K562 (cell line): Measurements from ENCODE around the gene SFSWAP. TPM values are rescaled to one million over a fixed set of nuclear protein-coding genes. Genes with fewer than 3 reads are reported as not detected.
A peak's percentile ranks its signal among the peaks of the same experiment; 100 is the strongest.

ENCODE experiments used
- ATAC-seq: fragments of 200-7000 bp; cut with Tn5 transposase; 3 replicates; pipeline ENCODE4 v1.9.1; 2020; ENCODE audit warnings: moderate library complexity
- BruUV-seq: library from RNA; stranded (reverse); fragments of 400-500 nt; replicated peaks from 2 replicates; lab custom pipeline; 2021; lab: Mats Ljungman, UMichigan
- CTCF ChIA-PET: fragments of 300-600 bp; formaldehyde crosslinking; extraction: SDS; loops from one replicate; lab custom pipeline; 2021; ENCODE audit warnings: low intra/inter-chr PET ratio; lab: Yijun Ruan, JAX
- POLR2A ChIA-PET: fragments of 300-600, 350-650 bp; sonication (Branson Sonifier 250); formaldehyde crosslinking; extraction: SDS; loops from one replicate; lab custom pipeline; 2021; ENCODE audit warnings: antibody characterized with exemption, inconsistent platforms; lab: Yijun Ruan, JAX
- DNase-seq, 4 experiments: peaks; one replicate each; pipeline versions ENCODE4 v3.0.0 to v3.0.0-alpha.2; 2011 to 2018; ENCODE audit warnings: low spot score in 3 of 4, mixed read lengths in 3 of 4; ENCODE audit errors: extremely low read depth in 1 of 4
- FAIRE-seq: peaks from 2 replicates; lab custom pipeline; 2011; peaks lifted over from hg19 to GRCh38; lab: Jason Lieb, UNC
- H2AFZ ChIP-seq: 2 replicates; pipeline ENCODE4 v1.6.0; 2011; ENCODE audit warnings: low read depth, low read length, control low read depth, inconsistent platforms
- H3K27ac ChIP-seq: fragments of 200-600 bp; 3 replicates; pipeline ENCODE4 v1.8.0; 2011; ENCODE audit warnings: low read depth, mild to moderate bottlenecking, control low read depth, inconsistent platforms, low read length, moderate library complexity, mixed read lengths; ENCODE audit errors: extremely low read depth
- H3K27me3 ChIP-seq, 2 experiments: fragments of 300-600 bp in 1 of 2; 2 replicates in 1 of 2; 3 replicates in 1 of 2; pipeline versions ENCODE4 v1.6.0 to v1.8.0; 2011; ENCODE audit warnings: inconsistent platforms in 2 of 2, low read length in 2 of 2, mild to moderate bottlenecking in 1 of 2, mixed read lengths in 1 of 2, moderate library complexity in 1 of 2; ENCODE audit not compliant: control insufficient read depth in 2 of 2, insufficient read depth in 2 of 2
- H3K36me3 ChIP-seq: fragments of 300-600 bp; 3 replicates; pipeline ENCODE4 v1.8.0; 2011; ENCODE audit warnings: mild to moderate bottlenecking, low read length, inconsistent platforms; ENCODE audit not compliant: control insufficient read depth, insufficient read depth
- H3K4me1 ChIP-seq, 2 experiments: fragments of 200-600 bp in 1 of 2; replicated peaks in 1 of 2; 2 replicates in 1 of 2; 3 replicates in 1 of 2; pipeline versions ENCODE4 v1.5.1 to v1.8.0; 2011; ENCODE audit warnings: inconsistent platforms in 2 of 2, low read length in 2 of 2, mild to moderate bottlenecking in 1 of 2, mixed read lengths in 1 of 2, moderate library complexity in 1 of 2; ENCODE audit not compliant: control insufficient read depth in 2 of 2, insufficient read depth in 2 of 2
- H3K4me2 ChIP-seq: 2 replicates; pipeline ENCODE4 v1.6.1; 2011; ENCODE audit warnings: low read length, control low read depth, inconsistent platforms, mixed read lengths; ENCODE audit not compliant: insufficient read depth
- H3K4me3 ChIP-seq: fragments of 200-600 bp; sonication (generic), shearing (Covaris generic); 2 replicates; pipeline ENCODE4 v1.5.1; 2016; ENCODE audit warnings: control low read depth, inconsistent platforms
- H3K79me2 ChIP-seq: fragments of 200-600 bp; 3 replicates; pipeline ENCODE4 v1.8.0; 2011; ENCODE audit warnings: low read length, inconsistent platforms; ENCODE audit not compliant: control insufficient read depth, insufficient read depth
- H3K9ac ChIP-seq, 2 experiments: 2 replicates each; pipeline versions ENCODE4 v1.6.0 to v1.6.1; 2011; ENCODE audit warnings: low read depth in 2 of 2, low read length in 2 of 2, control low read depth in 1 of 2, inconsistent platforms in 1 of 2, mild to moderate bottlenecking in 1 of 2, mixed read lengths in 1 of 2; ENCODE audit not compliant: insufficient read depth in 1 of 2
- H3K9me1 ChIP-seq: one replicate; pipeline ENCODE4 v1.6.0; 2011; ENCODE audit warnings: inconsistent platforms, mild to moderate bottlenecking, low read length, moderate library complexity; ENCODE audit not compliant: control insufficient read depth, insufficient read depth
- H3K9me3 ChIP-seq: replicated peaks from 2 replicates; pipeline ENCODE4 v1.5.1; 2011; ENCODE audit warnings: low read depth, low read length, inconsistent platforms; ENCODE audit not compliant: control insufficient read depth, insufficient read depth
- H4K20me1 ChIP-seq: replicated peaks from 2 replicates; pipeline ENCODE4 v1.6.1; 2011; ENCODE audit warnings: low read length, inconsistent platforms, mixed read lengths; ENCODE audit not compliant: control insufficient read depth, insufficient read depth
- BRF1 ChIP-seq: IDR thresholded peaks from 3 replicates; pipeline ENCODE4 v1.6.1; 2011; ENCODE audit warnings: borderline replicate concordance, mild to moderate bottlenecking; ENCODE audit not compliant: insufficient read length; ENCODE audit errors: extremely low read depth
- MAFF ChIP-seq: IDR thresholded peaks from 2 replicates; pipeline ENCODE4 v1.6.1; 2012; ENCODE audit warnings: low read length, improper control_type of control experiment
- POLR2G ChIP-seq: fragments of 200-400 bp; formaldehyde crosslinking; IDR thresholded peaks from 2 replicates; pipeline ENCODE4 v1.6.1; 2017; ENCODE audit warnings: low read depth, mild to moderate bottlenecking, antibody characterized with exemption, low read length, moderate library complexity
- PRMT5 ChIP-seq: sonication (generic); formaldehyde crosslinking; IDR thresholded peaks from 2 replicates; pipeline ENCODE4 v1.5.0; 2020; ENCODE audit warnings: missing genetic modification reagents
- RB1 ChIP-seq: fragments of 450-650 bp; IDR thresholded peaks from 2 replicates; pipeline ENCODE4 v1.6.1; 2017; ENCODE audit warnings: low read depth, mild to moderate bottlenecking
- TAF9B ChIP-seq: fragments of 450-650 bp; IDR thresholded peaks from 2 replicates; pipeline ENCODE4 v1.6.1; 2018; ENCODE audit warnings: mild to moderate bottlenecking; ENCODE audit not compliant: partially characterized antibody
- TGIF2 ChIP-seq: sonication (generic); formaldehyde crosslinking; IDR thresholded peaks from 2 replicates; pipeline ENCODE4 v1.8.1; 2022; ENCODE audit warnings: mild to moderate bottlenecking, missing genetic modification reagents, moderate library complexity
- TRIM28 ChIP-seq: fragments of 450-650 bp; IDR thresholded peaks from 2 replicates; pipeline ENCODE4 v1.6.1; 2017
- ZNF217 ChIP-seq: sonication (generic); formaldehyde crosslinking; IDR thresholded peaks from 2 replicates; pipeline ENCODE4 v1.8.0; 2022; ENCODE audit warnings: mild to moderate bottlenecking, missing genetic modification reagents
- WGBS: fragments of 100-300 bp; shearing (Covaris generic); methylation state at CpG from one replicate; pipeline ENCODE4 v1.1.6; 2016; ENCODE audit warnings: low coverage, mixed read lengths; ENCODE audit not compliant: insufficient coverage; ENCODE audit errors: missing lambda C conversion rate; 5-methylcytosine and 5-hydroxymethylcytosine counted together
- in situ Hi-C: fragments of 300-500 bp; cut with MboI; formaldehyde crosslinking; loops from 4 replicates; pipeline ENCODE4 v1.15.0; 2018; ENCODE audit warnings: inconsistent platforms, mixed read lengths
- intact Hi-C: fragments of 100-400 bp; cut with micrococcal nuclease; formaldehyde crosslinking; loops from 2 replicates; pipeline ENCODE4 v1.14.2; 2022
- polyA plus RNA-seq, 8 experiments: library from polyadenylated mRNA; depleted of rRNA in 4 of 8; stranded (reverse) in 5 of 8; unstranded in 3 of 8; fragments of >200 nt; fragmentation: Nextera tagmentation in 2 of 8; fragmentation: Illumina TruSeq in 1 of 8; extraction: Ambion mirVana in 2 of 8; extraction: Trizol in 1 of 8; gene quantifications; 2 replicates each; pipeline versions ENCODE4 v1.2.1 to v1.2.3, GENCODE V29; 2011 to 2014; ENCODE audit warnings: inconsistent platforms in 1 of 8, missing spikeins in 1 of 8
- total RNA-seq, 7 experiments: library from RNA; depleted of rRNA in 6 of 7; stranded (reverse); fragments of >200 nt in 6 of 7; fragmentation: Illumina TruSeq in 2 of 7; extraction: Trizol in 2 of 7; gene quantifications; 2 replicates each; pipeline versions ENCODE4 v1.2.1 to v1.2.3, GENCODE V29; 2011 to 2021; ENCODE audit warnings: low replicate concordance in 1 of 7
- TF ChIP-seq, protein P1 (sequence below): fragments of 250-450 bp; sonication (Bioruptor Pico); IDR thresholded peaks from 2 replicates; pipeline ENCODE4 v1.8.0; 2022; ENCODE audit warnings: moderate library complexity, mild to moderate bottlenecking, inconsistent platforms

Gene SFSWAP
- total and polyA plus RNA-seq, 9 of the 15 experiments (the other 6 are each of a cell fraction or from before 2014, with no cell fraction given): 2.4 to 60.4 (median 32.6) TPM

DNA sequence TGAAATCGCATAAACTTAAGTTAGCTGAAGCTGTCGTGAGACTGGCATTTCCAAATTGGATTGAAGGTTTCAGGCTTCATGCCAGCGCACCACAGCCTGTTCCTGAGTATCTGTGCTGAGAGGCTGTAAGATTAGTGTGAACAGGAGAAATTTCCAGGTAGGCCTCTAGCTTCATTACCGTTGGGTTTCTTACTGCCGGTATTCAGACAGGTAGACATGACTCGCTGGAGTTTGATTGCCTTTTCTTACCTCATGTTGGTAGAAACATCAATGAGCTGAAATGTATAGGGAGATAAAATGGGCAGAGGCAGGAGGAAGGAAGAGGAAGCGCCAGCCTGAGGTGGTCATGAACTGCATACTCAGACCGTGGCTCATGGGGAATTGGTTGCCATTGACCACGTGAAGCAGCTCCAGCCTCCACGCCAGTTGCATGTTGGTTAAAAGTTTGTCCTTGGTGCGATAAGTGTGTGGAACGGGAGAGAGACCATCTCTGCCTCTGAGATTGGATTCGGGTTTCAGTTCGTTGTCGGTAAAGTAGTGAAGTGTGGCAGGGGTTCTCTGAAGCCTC, 75.0 kb downstream of the SFSWAP start:
- BruUV-seq: no TSS peak
- WGBS: 88% methylated on average over 13 of the region's 15 CpGs

GRCh38 chr12:131786331-131786730, 75.4 kb downstream of the SFSWAP start:
- BruUV-seq: no TSS peak

More for the DNA sequence above, 75.0 kb downstream of the SFSWAP start:
- intact Hi-C loops: no loop called here
- in situ Hi-C loops: no loop called here
- H2AFZ ChIP-seq: no peak overlapping the region
- H3K4me2 ChIP-seq: no peak overlapping the region
- no peaks in the 10 kb centered on the region for H4K20me1 ChIP-seq
- no peak overlapping the region for H3K27ac ChIP-seq
- H3K36me3 ChIP-seq: peaks cover 87% of the 10 kb centered on the region
- H3K4me1 ChIP-seq: peaks cover 0 to 6% of the 10 kb centered on the region in 2 experiments; a peak in 3 of 5 replicates
- peaks cover 2% of the 10 kb centered on the region for H3K9me1 ChIP-seq
- ATAC-seq: no peak
- FAIRE-seq: peak; percentile 29
- no peaks in the 10 kb centered on the region for H3K9me3 ChIP-seq
- CTCF ChIA-PET: no interaction called here
- POLR2A ChIA-PET: interaction anchor here (1.0 to 1.1 kb wide), 2 partner anchors 12 to 23 kb away, joined by 3 to 8 read pairs; no protein-coding TSS in a partner anchor
- no peak for TF ChIP-seq TGIF2
- no peaks in the 10 kb centered on the region for H3K27me3 ChIP-seq
- H3K79me2 ChIP-seq: no peaks in the 10 kb centered on the region
- no peak for DNase-seq
- no peak overlapping the region for H3K4me3 ChIP-seq
- no peak overlapping the region for H3K9ac ChIP-seq

More at GRCh38 chr12:131786331-131786730, 75.4 kb downstream of the SFSWAP start:
- DNase-seq (no peak), ATAC-seq (no peak; the same call in 2 of the 3 replicates), FAIRE-seq (no peak)
- no peak overlapping the region for H2AFZ ChIP-seq
- peaks cover 2% of the 10 kb centered on the region for H3K9me1 ChIP-seq
- ChIA-PET CTCF (no interaction called here), POLR2A (interaction anchor here (0.6 to 1.2 kb wide), 4 partner anchors 10 to 230 kb away, joined by 3 to 8 read pairs (median 3); no protein-coding TSS in a partner anchor)
- intact Hi-C loops: no loop called here
- no peaks in the 10 kb centered on the region for H4K20me1 ChIP-seq
- H3K27me3 ChIP-seq: no peaks in the 10 kb centered on the region
- peaks cover 87% of the 10 kb centered on the region for H3K36me3 ChIP-seq
- peak; percentile 67 for TF ChIP-seq POLR2G
- no peak for TF ChIP-seq TAF9B
- TF ChIP-seq, protein P1, sequence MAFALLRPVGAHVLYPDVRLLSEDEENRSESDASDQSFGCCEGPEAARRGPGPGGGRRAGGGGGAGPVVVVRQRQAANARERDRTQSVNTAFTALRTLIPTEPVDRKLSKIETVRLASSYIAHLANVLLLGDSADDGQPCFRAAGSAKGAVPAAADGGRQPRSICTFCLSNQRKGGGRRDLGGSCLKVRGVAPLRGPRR: no peak
- TF ChIP-seq PRMT5 (CRISPR knock-in tag): no peak
- TF ChIP-seq MAFF: no peak
- TF ChIP-seq BRF1: no peak
- TF ChIP-seq RB1: no peak
- TF ChIP-seq ZNF217 (CRISPR knock-in tag): no peak
- no peak for TF ChIP-seq TRIM28
- no peaks in the 10 kb centered on the region for H3K9me3 ChIP-seq
- in situ Hi-C loops: no loop called here
- H3K79me2 ChIP-seq: no peaks in the 10 kb centered on the region
- no peak overlapping the region for H3K27ac ChIP-seq
- peaks cover 0 to 6% of the 10 kb centered on the region in 2 experiments; a peak in 3 of 5 replicates for H3K4me1 ChIP-seq
- H3K4me2 ChIP-seq: no peak overlapping the region
- no peak overlapping the region for H3K9ac ChIP-seq
- 91% methylated on average over 15 of the region's 15 CpGs for WGBS
- H3K4me3 ChIP-seq: no peak overlapping the region
